Urothelium cell line (cell line): ENCODE results near the gene ADPRH.
"Not testable (repeated sequence)": the region's sequence is repeated elsewhere in the genome, so short reads cannot be mapped to it uniquely, and the experiment has no call there.

ENCODE experiments used
- DNase-seq: peaks from one replicate; pipeline ENCODE4 v3.0.0; 2011; ENCODE audit warnings: low spot score, mixed read lengths
- FAIRE-seq: peaks from 2 replicates; lab custom pipeline; 2011; peaks lifted over from hg19 to GRCh38; lab: Jason Lieb, UNC

Gene ADPRH

DNA sequence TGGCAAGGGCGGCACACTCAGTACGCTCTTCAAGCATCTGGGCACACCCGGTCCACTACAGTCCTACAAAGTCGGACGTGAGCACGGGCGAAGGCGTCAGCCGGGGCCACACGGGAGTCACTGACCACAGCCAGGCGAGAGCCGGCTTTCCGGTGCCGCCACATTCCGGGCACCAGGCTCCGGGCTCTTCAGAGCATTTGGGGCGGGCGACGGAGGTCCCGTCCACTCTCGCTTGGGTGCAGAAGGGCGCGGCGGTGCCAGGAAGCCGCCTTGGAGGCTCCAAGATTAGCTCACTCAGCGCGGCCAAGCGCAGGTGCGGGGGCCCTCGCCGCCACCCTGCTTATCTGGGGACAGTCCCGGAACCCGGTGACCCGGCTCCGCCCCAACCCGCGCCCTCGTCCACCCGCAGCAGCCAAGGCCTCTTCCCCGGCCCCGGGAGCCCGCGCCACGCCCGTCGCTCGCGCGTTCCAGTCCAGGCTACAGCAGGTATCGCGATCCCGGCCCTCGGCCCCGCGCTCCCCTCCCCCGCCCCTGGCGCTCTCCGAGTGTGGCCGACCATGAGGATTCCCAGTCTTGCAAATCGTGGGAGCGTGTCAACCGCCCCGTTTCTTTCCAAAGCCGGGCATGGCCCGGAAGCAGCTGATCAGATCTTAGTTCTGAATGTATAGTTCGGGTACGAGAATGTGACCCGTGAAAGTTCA is at the start of gene ADPRH:
Gene ADPRH, plus strand, starts transcription at position 127 of the 701 bp plus-strand sequence. CDS start 2,678 bp downstream, outside the sequence.
- peak; percentile 92 for DNase-seq
- peak; percentile 46 for FAIRE-seq

GRCh38 chr3:119529883-119530282 is 49.4 kb upstream of the ADPRH start:
- FAIRE-seq, result no peak
- no peak for DNase-seq

- no peak for FAIRE-seq
- DNase-seq, result no peak
These were observed 48.8 kb upstream of the ADPRH start for GRCh38 chr3:119530456-119530855.

GRCh38 chr3:119531151-119531550 is 48.1 kb upstream of the ADPRH start:
- DNase-seq, result no peak
- no peak for FAIRE-seq

GRCh38 chr3:119534296-119534695 is 45.0 kb upstream of the ADPRH start:
- DNase-seq (no peak), FAIRE-seq (no peak)

GRCh38 chr3:119536757-119537156 is 42.5 kb upstream of the ADPRH start:
- DNase-seq, result no peak
- FAIRE-seq, result peak; percentile 63

DNA sequence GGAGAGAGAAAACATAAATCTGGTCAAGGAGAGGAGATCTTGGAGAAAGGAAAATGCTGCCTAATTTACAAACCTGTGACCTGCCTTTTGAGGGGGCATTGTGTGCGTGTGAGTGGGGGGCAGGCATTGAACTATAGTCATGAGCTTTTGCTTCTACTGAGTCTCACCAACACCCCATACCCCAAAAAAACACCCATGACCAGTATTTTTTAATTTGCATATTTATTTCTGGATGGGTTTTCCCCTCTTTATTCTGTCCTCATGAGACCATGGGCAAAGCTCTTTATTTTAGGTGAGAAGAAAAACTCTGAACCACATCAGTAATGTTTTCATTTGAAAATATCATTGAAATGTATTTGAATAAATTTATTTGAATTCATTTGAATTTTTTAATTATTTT is 40.5 kb upstream of the ADPRH start:
- DNase-seq (no peak), FAIRE-seq (no peak)

GRCh38 chr3:119541547-119541946 is 37.7 kb upstream of the ADPRH start:
- FAIRE-seq, result no peak
- no peak for DNase-seq

DNA sequence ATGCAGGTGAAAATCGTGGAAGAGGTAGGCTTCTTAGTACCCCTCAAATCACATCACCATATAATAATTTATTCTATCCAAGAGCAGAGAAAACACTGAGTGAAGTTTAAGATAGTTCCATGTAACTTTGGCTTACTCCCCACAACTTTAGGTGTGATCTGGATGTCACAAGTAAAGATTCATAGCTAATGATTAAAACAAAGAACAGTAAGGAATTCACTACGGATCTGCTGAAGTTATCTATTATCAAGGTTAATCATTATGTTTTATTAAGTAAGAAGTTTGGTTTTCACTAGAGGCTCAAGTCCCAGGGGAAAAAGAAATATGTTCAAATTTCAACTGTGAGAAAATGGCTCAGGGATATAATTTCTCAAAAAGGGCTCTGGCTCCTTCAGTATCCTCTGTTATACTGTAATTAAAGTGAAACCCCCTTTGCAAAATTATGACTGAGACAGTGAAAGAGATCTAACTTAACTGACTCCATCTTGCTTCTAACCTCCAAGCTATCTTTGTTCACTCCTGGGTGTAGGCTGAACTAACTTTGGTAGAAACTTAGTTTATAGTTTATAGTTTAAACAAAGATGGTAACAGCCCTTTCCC is 37.0 kb upstream of the ADPRH start:
- DNase-seq (no peak), FAIRE-seq (no peak)

DNA sequence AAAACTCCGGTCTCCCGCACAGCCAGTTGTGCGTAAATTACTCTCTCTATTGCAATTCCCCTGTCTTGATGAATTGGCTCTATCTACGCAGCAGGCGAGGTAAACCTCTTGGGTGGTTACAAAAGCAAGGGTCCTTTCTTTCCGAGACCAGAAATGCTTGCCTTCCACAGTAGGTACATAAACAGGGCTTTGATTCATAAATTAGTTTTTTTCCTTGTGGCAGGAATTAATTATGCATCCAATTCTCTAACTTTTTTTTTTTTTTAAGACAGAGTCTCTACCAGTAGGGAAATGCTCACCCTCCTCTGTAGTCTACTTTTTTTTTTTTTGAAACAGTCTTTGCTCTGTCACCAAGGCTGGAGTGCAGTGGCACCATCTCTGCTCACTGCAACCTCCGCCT is 36.1 kb upstream of the ADPRH start:
- DNase-seq, result no peak
- FAIRE-seq, result no peak

DNA sequence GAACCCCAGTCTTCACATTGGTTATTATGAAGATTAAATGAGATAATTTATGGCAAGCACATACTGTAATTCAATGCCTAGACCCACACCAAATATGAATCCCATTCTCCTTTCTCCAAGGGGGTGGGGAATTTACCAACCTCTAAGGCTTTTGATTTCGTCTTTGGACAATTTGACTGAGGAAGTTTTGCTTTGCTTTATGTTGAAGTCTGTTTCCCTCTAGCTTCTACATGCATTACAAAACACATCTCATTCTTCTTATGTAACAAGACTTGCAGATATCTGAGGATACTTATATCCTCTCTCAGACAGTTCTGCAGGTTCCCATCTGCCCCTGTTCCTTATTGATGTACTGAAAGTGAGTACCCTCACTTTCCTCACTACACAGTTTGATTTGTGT is 32.1 kb upstream of the ADPRH start:
- FAIRE-seq (no peak), DNase-seq (no peak)

- DNase-seq (no peak), FAIRE-seq (no peak)
These were observed 31.0 kb upstream of the ADPRH start for GRCh38 chr3:119548341-119548740.

DNA sequence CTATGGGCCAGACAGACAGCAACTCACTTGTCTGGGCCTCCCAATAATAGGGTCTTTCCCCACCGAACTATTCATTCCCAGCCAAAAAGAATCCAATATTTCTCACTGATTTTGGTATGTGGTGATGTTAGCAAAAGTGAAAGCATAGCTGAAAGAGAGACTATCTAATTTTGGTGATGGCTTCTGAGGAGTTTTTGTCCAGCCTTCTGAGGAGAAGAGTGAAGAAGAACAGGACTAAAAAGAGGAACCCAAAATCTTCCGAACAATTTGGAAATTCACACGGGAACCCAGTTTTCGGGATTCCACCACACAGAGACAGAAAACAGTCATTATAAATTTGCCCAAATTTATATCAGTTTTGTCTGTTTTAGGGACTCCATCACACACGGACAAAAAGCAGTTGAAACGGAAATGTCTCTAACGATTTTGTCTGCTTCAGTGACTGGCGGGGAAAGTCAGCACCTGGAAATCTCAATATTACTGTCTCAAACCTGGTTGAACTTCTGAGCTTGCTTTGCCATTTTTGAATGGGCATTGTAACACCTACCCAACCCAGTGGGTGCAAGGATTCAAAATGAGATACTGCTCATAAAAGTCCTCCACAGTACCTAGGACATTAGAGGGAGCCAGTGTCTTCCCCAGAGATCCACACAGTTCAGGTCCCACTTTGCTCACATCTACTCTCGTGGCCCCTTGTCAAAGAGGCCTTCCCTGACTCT is 28.9 kb upstream of the ADPRH start:
- FAIRE-seq, result no peak
- no peak for DNase-seq

DNA sequence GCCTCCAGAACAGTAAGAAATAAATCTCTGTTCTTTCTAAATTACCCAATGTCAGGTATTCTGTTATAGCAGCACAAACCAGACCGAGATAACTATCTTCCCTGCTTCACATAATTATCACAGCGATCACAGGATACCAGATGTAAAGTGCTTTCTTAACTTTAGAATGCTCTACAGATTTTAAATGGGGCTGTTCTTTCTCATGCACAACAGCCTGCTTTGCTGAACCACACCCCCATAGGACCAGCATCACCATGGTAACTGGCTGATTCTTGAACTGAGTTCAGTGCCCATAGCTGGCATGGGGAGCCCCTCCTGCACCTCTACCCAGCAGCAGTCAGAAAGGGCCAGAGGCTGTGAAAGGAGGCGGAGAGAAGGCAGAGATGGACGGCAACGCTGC is 27.7 kb upstream of the ADPRH start:
- FAIRE-seq (no peak), DNase-seq (no peak)

DNA sequence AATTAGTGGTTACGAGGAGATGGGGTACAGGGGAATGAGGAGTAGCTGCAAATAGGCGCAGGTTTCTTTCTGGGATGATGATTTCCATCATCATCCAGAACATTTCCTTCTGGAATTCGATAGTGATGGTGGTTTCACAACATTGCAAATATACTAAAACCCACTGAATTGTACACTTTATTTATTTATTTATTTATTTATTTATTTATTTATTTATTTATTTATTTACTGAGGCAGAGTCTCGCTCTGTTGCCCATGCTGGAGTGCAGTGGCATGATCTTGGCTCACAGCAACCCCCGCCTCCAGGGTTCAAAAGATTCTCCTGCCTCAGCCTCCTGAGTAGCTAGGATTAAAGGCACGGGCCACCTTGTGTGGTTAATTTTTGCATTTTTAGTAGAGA is 26.4 kb upstream of the ADPRH start:
- DNase-seq, FAIRE-seq: not testable (repeated sequence)

GRCh38 chr3:119553823-119554415 is 25.4 kb upstream of the ADPRH start:
- DNase-seq (no peak), FAIRE-seq (no peak)

DNA sequence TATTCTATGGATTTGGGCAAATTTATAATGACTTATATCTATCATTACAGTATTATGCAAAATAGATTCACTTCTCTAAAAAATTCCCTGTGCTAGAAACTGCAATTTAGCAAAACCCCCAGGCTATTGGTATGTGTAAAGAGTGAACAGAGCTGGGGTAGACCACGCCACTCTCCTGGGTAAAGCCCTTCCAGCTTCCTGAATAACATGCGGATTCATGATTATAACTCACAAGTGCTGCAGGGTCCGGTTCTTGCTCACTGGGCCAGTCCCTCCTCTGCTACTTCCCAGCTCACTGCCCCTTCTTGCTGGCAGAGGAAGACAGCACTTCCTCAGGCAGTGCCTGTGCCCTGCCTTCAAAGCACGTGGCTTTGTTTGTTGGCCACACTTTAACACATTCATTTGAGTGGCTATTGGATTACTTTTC is 24.0 kb upstream of the ADPRH start:
- no peak for FAIRE-seq

GRCh38 chr3:119555929-119556328 is 23.4 kb upstream of the ADPRH start:
- DNase-seq (no peak), FAIRE-seq (no peak)

More for the DNA sequence above, 24.0 kb upstream of the ADPRH start:
- no peak for DNase-seq

DNA sequence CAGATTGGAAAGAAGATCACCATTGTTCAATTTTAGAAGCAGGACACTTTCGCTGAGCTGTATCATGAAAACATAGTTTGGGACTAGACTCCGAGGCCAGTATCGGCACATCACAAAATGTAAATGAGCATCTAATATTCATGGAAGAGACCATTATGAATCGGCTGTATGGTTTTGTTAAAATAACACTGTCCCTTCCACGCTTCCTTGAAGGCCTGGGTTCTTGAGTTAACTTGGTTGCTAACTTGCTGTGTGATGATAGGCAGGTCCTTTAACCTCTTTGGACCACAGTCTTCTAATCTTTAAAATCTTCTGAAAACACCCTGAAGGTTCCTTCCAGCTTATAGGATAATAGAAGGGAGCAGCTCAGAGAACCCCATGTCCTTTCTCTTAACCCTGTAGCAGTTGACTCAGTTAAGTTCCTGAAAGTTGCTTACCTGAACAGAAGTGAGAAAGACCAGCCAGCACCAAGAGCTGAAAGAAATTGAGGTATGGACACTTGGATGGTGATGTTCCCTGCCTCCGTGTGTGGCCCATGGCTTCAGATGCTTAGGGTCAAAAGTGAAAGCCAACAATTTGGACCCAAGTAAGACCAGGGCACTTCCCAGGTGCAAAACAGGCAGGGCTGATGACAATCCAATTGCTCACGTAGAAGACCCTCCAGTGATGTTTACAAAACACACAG is 22.0 kb upstream of the ADPRH start:
- FAIRE-seq, result no peak
- DNase-seq, result no peak

DNA sequence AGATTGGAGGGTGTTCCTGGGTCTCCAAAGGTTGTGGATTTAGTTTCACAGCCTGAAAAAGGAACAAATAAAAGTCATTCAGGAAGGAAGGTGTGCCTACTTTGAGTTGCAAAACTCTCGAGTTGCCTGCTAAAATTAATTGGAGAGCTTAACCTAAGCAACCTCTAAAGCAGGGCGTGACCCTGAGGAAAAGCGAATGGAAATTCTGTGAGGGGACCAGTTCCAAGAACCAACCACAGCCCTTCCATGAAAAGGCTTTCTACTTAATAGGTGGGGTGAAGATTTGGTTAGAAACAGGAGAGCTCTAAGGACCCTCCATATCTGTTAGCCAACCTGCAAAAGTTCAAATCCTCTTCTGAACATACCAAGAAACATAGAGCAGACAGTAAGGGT is 21.4 kb upstream of the ADPRH start:
- DNase-seq, result no peak
- no peak for FAIRE-seq
